ENCODE measurements around the gene ZNF512B.
"Not testable (repeated sequence)": the region's sequence is repeated elsewhere in the genome, so short reads cannot be mapped to it uniquely, and the experiment has no call there.

Gene ZNF512B

GRCh38 chr20:63923651-63924050 lies 46.1 kb downstream of the ZNF512B start:
- WGBS, 2 experiments (ENCODE audit: insufficient coverage in 2 of 2), result 100% methylated on average over 3 of the region's 8 CpGs; no CpG with 5 or more reads in 1 of the 2 experiments
- Histone ChIP-seq H3K4me1 (ENCODE audit: control insufficient read depth, insufficient read depth, low read length, poor library complexity, severe bottlenecking) (no peaks in the 10 kb centered on the region), H3K9me3 (ENCODE audit: control insufficient read depth, low read length) (no peaks in the 10 kb centered on the region), H3K27ac (ENCODE audit: low read depth, low read length, severe bottlenecking) (no peak overlapping the region), H3K36me3 (ENCODE audit: control insufficient read depth, insufficient read depth, low read length) (peaks cover 33% of the 10 kb centered on the region), H3K4me3 (ENCODE audit: extremely low read depth, insufficient read depth, low read length, poor library complexity, severe bottlenecking) (no peak overlapping the region)

DNA sequence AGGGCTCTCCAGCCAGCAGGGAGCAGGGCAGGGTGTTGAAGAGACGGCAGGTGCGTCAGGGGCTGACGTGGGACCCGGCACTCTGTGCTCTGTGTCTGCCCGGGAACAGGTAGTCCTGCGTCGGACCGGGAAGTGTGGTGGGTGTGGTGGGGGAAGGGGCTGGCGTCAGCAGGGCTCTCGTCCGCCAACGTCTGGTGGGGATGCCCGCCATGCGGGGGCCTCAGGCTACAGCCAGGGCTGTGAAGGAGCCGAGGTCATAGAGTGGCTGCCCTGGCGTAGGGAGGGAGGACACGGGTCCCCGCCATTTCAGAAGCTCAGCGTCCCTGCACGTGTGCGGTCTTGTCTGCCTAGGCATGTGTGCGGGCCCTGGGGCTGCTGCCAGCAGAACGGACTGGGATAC lies 49.5 kb downstream of the ZNF512B start:
- 96 to 98% methylated on average over 13 to 20 of the region's 23 CpGs for WGBS, 2 experiments (ENCODE audit: insufficient coverage in 2 of 2)

DNA sequence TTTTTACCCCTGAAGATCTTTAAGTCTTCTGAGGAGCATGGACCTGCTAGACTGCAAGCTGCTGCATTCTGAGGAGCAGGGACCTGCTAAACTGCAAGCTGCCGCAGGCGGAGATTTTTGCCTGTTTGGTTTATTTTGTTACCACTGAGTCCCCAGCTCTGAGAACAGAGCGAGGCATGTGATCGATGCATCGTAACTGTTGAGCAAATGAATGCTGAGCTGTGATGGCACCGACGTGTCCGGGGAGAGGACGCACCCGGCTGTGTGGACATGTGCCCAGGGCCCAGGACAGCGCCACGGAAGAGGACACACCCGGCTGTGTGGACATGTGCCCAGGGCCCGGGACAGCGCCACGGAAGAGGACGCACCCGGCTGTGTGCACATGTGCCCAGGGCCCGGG lies 50.6 kb downstream of the ZNF512B start:
- peaks cover 30% of the 10 kb centered on the region for H3K36me3 ChIP-seq (ENCODE audit: control insufficient read depth, insufficient read depth, low read length)
- H3K9me3 ChIP-seq (ENCODE audit: control insufficient read depth, low read length), result peaks cover 11% of the 10 kb centered on the region
- WGBS, 2 experiments (ENCODE audit: insufficient coverage in 2 of 2), result 97% methylated on average over 12 to 13 of the region's 19 CpGs
- H3K4me1 ChIP-seq (ENCODE audit: control insufficient read depth, insufficient read depth, low read length, poor library complexity, severe bottlenecking), result no peaks in the 10 kb centered on the region
- no peak overlapping the region for H3K4me3 ChIP-seq (ENCODE audit: extremely low read depth, insufficient read depth, low read length, poor library complexity, severe bottlenecking)
- no peak overlapping the region for H3K27ac ChIP-seq (ENCODE audit: low read depth, low read length, severe bottlenecking)

More for the DNA sequence above, 49.5 kb downstream of the ZNF512B start:
- Histone ChIP-seq H3K27ac (ENCODE audit: low read depth, low read length, severe bottlenecking) (no peak overlapping the region), H3K4me1 (ENCODE audit: control insufficient read depth, insufficient read depth, low read length, poor library complexity, severe bottlenecking) (no peaks in the 10 kb centered on the region), H3K36me3 (ENCODE audit: control insufficient read depth, insufficient read depth, low read length) (peaks cover 24% of the 10 kb centered on the region), H3K4me3 (ENCODE audit: extremely low read depth, insufficient read depth, low read length, poor library complexity, severe bottlenecking) (no peak overlapping the region), H3K9me3 (ENCODE audit: control insufficient read depth, low read length) (peaks cover 6% of the 10 kb centered on the region)

GRCh38 chr20:63917811-63918210 lies 51.9 kb downstream of the ZNF512B start:
- Histone ChIP-seq H3K9me3 (ENCODE audit: control insufficient read depth, low read length) (peaks cover 11% of the 10 kb centered on the region), H3K4me1 (ENCODE audit: control insufficient read depth, insufficient read depth, low read length, poor library complexity, severe bottlenecking) (no peaks in the 10 kb centered on the region), H3K27ac (ENCODE audit: low read depth, low read length, severe bottlenecking) (no peak overlapping the region), H3K4me3 (ENCODE audit: extremely low read depth, insufficient read depth, low read length, poor library complexity, severe bottlenecking) (no peak overlapping the region), H3K36me3 (ENCODE audit: control insufficient read depth, insufficient read depth, low read length) (peaks cover 38% of the 10 kb centered on the region)
- WGBS, 2 experiments (ENCODE audit: insufficient coverage in 2 of 2), result 96% methylated on average over 10 to 11 of the region's 11 CpGs

DNA sequence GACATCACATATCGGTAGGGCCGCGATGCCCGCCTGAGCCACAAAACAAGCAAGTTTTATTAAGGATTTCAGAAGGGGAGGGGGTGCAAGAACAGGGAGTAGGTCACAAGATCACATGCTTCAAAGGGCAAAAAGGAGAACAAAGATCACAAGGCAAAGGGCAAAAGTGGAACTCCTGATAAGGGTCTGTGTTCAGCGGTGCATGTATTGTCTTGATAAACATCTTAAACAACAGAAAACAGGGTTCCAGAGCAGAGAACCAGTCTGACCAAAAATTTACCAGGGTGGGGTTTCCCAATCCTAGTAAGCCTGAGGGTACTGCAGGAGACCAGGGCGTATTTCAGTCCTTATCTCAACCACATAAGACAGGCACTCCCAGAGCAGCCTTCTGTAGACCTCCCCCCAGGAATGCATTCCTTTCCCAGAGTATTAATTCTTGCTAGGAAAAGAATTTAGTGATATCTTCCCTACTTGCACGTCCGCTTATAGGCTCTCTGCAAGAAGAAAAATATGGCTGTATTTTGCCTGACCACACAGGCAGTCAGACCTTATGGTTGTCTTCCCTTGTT lies 53.3 kb downstream of the ZNF512B start:
- WGBS, 2 experiments (ENCODE audit: insufficient coverage in 2 of 2), result 97% methylated on average over 6 to 7 of the region's 8 CpGs
- H3K4me3 ChIP-seq (ENCODE audit: extremely low read depth, insufficient read depth, low read length, poor library complexity, severe bottlenecking); H3K4me1 ChIP-seq (ENCODE audit: control insufficient read depth, insufficient read depth, low read length, poor library complexity, severe bottlenecking); H3K27ac ChIP-seq (ENCODE audit: low read depth, low read length, severe bottlenecking): not testable (repeated sequence)
- peaks cover 38% of the 10 kb centered on the region for H3K36me3 ChIP-seq (ENCODE audit: control insufficient read depth, insufficient read depth, low read length)
- H3K9me3 ChIP-seq (ENCODE audit: control insufficient read depth, low read length), result peaks cover 11% of the 10 kb centered on the region

DNA sequence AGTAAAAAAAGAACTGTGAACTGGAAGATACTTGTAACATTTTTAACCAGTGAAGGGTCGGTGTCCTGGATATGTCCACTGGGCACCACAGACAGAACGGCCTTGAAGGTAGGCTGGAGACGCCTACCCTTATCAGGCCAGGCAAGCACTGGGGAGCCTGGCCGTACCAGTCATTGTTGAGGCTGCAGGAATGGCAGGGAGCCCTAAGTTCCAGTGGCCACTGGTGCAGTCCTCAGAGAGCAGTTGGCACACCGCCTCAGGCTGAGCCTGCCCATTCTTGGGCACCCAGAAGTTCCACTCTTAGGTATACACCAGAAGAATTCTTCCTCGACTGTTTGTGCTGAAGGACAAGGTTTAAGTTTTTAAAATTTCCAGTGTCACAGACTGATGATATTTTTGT lies 54.3 kb downstream of the ZNF512B start:
- peaks cover 34% of the 10 kb centered on the region for H3K36me3 ChIP-seq (ENCODE audit: control insufficient read depth, insufficient read depth, low read length)
- no peak overlapping the region for H3K27ac ChIP-seq (ENCODE audit: low read depth, low read length, severe bottlenecking)
- H3K4me3 ChIP-seq (ENCODE audit: extremely low read depth, insufficient read depth, low read length, poor library complexity, severe bottlenecking), result no peak overlapping the region
- H3K4me1 ChIP-seq (ENCODE audit: control insufficient read depth, insufficient read depth, low read length, poor library complexity, severe bottlenecking), result peaks cover 7% of the 10 kb centered on the region
- 98 to 100% methylated on average over 5 of the region's 6 CpGs for WGBS, 2 experiments (ENCODE audit: insufficient coverage in 2 of 2)
- H3K9me3 ChIP-seq (ENCODE audit: control insufficient read depth, low read length), result peaks cover 11% of the 10 kb centered on the region

GRCh38 chr20:63913768-63914167 lies 56.0 kb downstream of the ZNF512B start:
- WGBS, 2 experiments (ENCODE audit: insufficient coverage in 2 of 2), result 98% methylated on average over 12 of the region's 12 CpGs
- Histone ChIP-seq H3K27ac (ENCODE audit: low read depth, low read length, severe bottlenecking) (no peak overlapping the region), H3K9me3 (ENCODE audit: control insufficient read depth, low read length) (peaks cover 11% of the 10 kb centered on the region), H3K36me3 (ENCODE audit: control insufficient read depth, insufficient read depth, low read length) (peaks cover 28% of the 10 kb centered on the region), H3K4me1 (ENCODE audit: control insufficient read depth, insufficient read depth, low read length, poor library complexity, severe bottlenecking) (peaks cover 7% of the 10 kb centered on the region), H3K4me3 (ENCODE audit: extremely low read depth, insufficient read depth, low read length, poor library complexity, severe bottlenecking) (no peak overlapping the region)

DNA sequence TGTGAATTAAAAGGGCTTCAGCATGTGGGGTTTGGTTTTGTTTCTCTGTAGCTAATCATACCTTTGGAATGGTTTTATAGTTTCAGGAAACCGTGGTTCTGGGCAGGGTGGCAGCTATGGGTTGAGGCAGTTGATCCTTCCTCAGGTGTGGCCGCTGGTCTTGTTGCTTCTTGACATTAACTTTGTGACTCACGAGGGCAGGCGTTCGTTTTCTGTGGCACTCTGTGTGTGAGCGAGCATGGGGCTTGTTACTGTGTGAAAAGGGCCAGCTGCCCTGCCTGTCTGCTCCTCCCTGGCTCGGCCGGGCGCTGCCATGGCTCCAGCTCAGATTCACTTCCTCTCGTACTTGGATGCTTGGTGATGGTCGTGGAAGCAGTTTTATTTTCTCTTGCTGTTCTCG lies 58.6 kb downstream of the ZNF512B start:
- WGBS, 2 experiments (ENCODE audit: insufficient coverage in 2 of 2), result 88 to 96% methylated on average over 5 to 12 of the region's 12 CpGs
- H3K27ac ChIP-seq (ENCODE audit: low read depth, low read length, severe bottlenecking), result no peak overlapping the region
- no peak overlapping the region for H3K4me3 ChIP-seq (ENCODE audit: extremely low read depth, insufficient read depth, low read length, poor library complexity, severe bottlenecking)
- H3K9me3 ChIP-seq (ENCODE audit: control insufficient read depth, low read length), result peaks cover 11% of the 10 kb centered on the region
- peaks cover 7% of the 10 kb centered on the region for H3K4me1 ChIP-seq (ENCODE audit: control insufficient read depth, insufficient read depth, low read length, poor library complexity, severe bottlenecking)
- peaks cover 22% of the 10 kb centered on the region for H3K36me3 ChIP-seq (ENCODE audit: control insufficient read depth, insufficient read depth, low read length)

- H3K4me1 ChIP-seq (ENCODE audit: control insufficient read depth, insufficient read depth, low read length, poor library complexity, severe bottlenecking), result peaks cover 7% of the 10 kb centered on the region
- WGBS, 2 experiments (ENCODE audit: insufficient coverage in 2 of 2), result 95 to 96% methylated on average over 15 to 16 of the region's 16 CpGs
- no peaks in the 10 kb centered on the region for H3K9me3 ChIP-seq (ENCODE audit: control insufficient read depth, low read length)
- peaks cover 4% of the 10 kb centered on the region for H3K36me3 ChIP-seq (ENCODE audit: control insufficient read depth, insufficient read depth, low read length)
- no peak overlapping the region for H3K27ac ChIP-seq (ENCODE audit: low read depth, low read length, severe bottlenecking)
- H3K4me3 ChIP-seq (ENCODE audit: extremely low read depth, insufficient read depth, low read length, poor library complexity, severe bottlenecking), result no peak overlapping the region
Measured at GRCh38 chr20:63908008-63908682, 61.6 kb downstream of the ZNF512B start.

Data from mesodermal cell (in vitro differentiated cells).